ENCODE measurements around the gene RAP2C.

- no peak for TF ChIP-seq POLR2A (IDR thresholded peaks at IDR 0.05)
- TF ChIP-seq CTCF (IDR thresholded peaks at IDR 0.05) = no peak
- no peak for TF ChIP-seq EP300 (IDR thresholded peaks at IDR 0.05)
Observed at GRCh38 chrX:132191938-132192337, 27.3 kb downstream of the RAP2C start.
